GM19238 (cell line): ENCODE measurements around the gene RPS6KB1.
"Not testable (repeated sequence)": the region's sequence is repeated elsewhere in the genome, so short reads cannot be mapped to it uniquely, and the experiment has no call there.

Experiments used
- DNase-seq: peaks from one replicate; pipeline ENCODE4 v3.0.0; 2011; ENCODE audit warnings: low spot score; ENCODE audit not compliant: insufficient read length

RPS6KB1 gene

GRCh38 chr17:59892924-59893675, at the start of gene RPS6KB1, which contains the start of gene TUBD1:
Gene RPS6KB1 (plus strand): TSS chr17:59893121. CDS start chr17:59893185, 64 bp downstream.
Gene TUBD1 (minus strand): TSS chr17:59892943. CDS start chr17:59891002, 1,941 bp downstream.
- peak; percentile 90 for DNase-seq

DNA sequence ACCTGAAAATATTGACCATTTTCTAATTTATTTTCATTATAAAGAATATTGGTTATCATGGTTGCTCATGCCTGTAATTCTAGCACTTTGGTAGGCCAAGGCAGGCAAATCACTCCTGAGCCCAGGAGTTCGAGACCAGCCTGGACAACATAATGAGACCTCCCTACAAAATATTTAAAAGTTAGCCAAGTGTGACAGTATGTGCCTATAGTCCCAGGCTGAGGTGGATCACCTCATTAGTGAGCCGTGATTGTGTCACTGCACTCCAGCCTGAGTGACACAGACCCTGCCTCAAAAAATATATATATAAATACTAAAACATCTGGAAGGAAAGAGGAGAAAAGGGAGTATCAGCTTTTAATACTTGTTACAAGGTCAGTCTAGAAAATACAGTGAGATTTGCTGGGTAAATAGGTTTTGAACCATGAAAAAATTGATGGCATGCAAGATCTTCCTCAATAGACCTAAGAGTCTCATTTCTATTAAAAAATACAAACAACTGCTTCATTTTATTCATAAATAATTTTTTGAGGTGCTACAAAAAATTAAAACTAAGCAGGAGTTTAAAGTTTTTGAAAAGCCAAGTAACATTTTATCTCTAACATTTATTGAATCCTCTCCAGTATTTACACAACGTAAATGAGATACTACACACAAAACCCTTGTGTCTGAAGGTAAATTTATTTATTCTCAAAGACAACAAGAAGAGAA, 47.9 kb upstream of the RPS6KB1 start:
- DNase-seq: no peak

DNA sequence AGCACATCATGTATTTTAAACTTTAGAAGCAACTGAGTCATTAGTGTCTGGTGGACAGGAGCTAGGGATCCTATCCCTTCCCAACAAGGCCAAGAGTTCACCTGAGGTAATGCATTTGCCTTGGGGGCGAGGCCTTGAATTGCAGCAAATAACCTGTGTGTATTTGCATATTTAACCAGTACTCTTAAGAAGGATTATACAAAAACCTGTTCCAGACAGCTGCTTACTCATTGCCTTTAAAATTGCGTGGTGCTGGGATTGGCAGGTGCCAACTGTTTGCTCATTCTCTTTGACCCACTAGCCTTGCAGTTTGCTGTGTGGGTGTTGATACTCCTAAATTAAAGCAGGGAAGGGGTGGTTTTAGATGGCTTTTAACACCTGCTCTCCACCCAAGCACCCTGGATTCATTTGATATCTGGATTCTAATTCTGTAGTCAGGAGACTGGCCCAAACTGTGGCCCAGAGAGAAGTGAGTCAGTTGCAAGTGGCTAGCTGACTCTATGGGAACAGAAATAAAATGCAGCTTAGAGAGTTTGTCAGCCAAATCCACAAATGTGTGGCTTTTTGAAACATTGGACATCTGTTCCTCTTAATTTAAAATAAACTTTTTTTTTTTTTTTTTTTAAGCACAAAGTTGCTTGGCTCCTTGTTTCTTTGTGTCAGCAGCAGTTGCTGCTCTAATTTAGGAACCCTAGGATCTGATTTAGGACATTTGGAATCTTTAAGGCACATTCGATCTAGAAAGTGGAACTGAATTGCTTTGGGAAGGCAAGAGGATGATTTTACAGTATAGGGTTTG, 47.1 kb upstream of the RPS6KB1 start:
- DNase-seq: no peak

GRCh38 chr17:59846394-59847165, 46.3 kb upstream of the RPS6KB1 start:
- no peak for DNase-seq

- no peak for DNase-seq
These were observed 44.6 kb upstream of the RPS6KB1 start for GRCh38 chr17:59848385-59848668.

- DNase-seq: no peak
These were observed 44.1 kb upstream of the RPS6KB1 start for GRCh38 chr17:59848778-59849177.

- not testable (repeated sequence) for DNase-seq
These were observed 42.6 kb upstream of the RPS6KB1 start for GRCh38 chr17:59850311-59850710.

- DNase-seq: no peak
These were observed 41.2 kb upstream of the RPS6KB1 start for GRCh38 chr17:59851439-59852375.

DNA sequence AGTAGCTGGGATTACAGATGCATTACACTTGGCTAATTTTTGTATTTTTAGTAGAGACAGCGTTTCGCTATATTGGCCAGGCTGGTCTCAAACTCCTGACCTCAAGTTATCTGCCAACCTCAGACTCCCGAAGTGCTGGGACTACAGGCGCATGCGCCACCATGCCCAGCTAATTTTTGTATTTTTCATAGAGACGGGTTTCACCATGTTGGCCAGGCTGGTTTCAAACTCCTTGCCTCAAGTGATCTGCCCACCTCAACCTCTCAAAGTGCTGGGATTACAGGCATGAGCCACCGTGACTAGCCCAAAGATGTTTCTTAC, 40.1 kb upstream of the RPS6KB1 start:
- DNase-seq: not testable (repeated sequence)

- no peak for DNase-seq
These were observed 39.6 kb upstream of the RPS6KB1 start for GRCh38 chr17:59853168-59853918.

- not testable (repeated sequence) for DNase-seq
These were observed 38.8 kb upstream of the RPS6KB1 start for GRCh38 chr17:59853919-59854729.

- DNase-seq: no peak
These were observed 35.8 kb upstream of the RPS6KB1 start for GRCh38 chr17:59856859-59857794.

- DNase-seq: no peak
These were observed 34.6 kb upstream of the RPS6KB1 start for GRCh38 chr17:59858167-59858816.

- no peak for DNase-seq
These were observed 34.0 kb upstream of the RPS6KB1 start for GRCh38 chr17:59858932-59859331.

- DNase-seq: no peak
These were observed 33.4 kb upstream of the RPS6KB1 start for GRCh38 chr17:59859444-59860025.

DNA sequence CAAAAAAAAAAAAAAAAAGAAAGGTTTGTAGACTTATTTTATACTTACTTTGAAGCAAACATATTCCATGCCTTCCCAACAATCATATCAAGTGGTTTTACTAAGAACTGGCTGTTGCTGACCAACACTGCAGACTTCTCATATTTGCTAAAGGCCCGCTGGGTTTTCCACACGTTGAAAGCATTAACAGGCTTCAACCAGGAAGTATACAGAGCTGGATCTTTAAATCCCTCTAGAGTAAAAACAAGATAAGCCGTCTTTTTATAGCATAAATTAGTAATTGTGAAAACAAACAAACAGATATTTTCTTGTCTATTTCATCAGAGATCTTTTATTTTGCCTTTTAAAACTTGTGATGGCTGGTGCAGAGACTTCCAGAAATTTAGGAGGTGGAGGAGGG, 29.3 kb upstream of the RPS6KB1 start:
- DNase-seq: no peak

DNA sequence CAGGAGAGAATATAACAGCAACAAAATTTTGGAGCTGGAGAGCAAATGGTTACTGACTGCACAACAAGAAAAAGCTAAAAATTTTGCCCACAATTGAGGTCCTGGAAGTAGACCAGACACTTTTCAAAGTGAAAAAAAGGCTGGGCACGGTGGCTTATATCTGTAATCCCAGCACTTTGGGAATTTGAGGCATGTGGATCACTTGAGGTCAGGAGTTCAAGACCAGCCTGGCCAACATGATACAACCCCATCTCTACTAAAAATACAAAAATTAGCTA, 23.0 kb upstream of the RPS6KB1 start:
- no peak for DNase-seq
